ENCODE results near the gene DLEC1.
A peak's percentile ranks its signal among the peaks of the same experiment; 100 is the strongest.
"Not testable (repeated sequence)": the region's sequence is repeated elsewhere in the genome, so short reads cannot be mapped to it uniquely, and the experiment has no call there.

The DLEC1 gene

DNA sequence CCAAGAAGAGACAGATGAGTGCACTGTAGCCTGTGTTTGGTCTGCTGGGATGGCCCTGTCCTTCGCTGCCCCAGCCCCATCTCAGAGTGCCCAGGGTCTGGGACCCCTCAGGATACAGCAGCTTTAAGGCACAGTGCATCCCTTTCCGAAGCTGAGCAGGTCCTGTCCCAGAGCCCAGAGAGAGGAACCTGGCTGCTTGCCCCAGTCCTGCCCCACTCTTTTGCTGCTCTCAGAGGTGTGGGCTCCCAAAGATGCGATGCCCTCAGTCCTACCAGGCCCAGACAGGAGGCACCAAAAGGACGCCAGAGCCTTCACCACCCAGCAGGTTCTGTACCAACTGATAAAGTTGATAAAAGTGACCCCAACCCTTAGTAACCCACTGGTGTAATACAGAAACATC is 17.8 kb upstream of the DLEC1 start:
- H3K27ac Mint-ChIP-seq = no peak overlapping the region
- H3K4me1 Mint-ChIP-seq = peaks cover 24% of the 10 kb centered on the region
- H3K27me3 Mint-ChIP-seq = no peaks in the 10 kb centered on the region
- H3K36me3 Mint-ChIP-seq (ENCODE audit: low read depth) = peaks cover 9% of the 10 kb centered on the region
- H3K9me3 Mint-ChIP-seq = no peaks in the 10 kb centered on the region
- DNase-seq (no peak), ATAC-seq (no peak)
- H3K4me3 Mint-ChIP-seq = no peak overlapping the region

GRCh38 chr3:38022301-38022700 is 16.7 kb upstream of the DLEC1 start:
- H3K9me3 Mint-ChIP-seq = no peaks in the 10 kb centered on the region
- no peak overlapping the region for H3K27ac Mint-ChIP-seq
- no peaks in the 10 kb centered on the region for H3K27me3 Mint-ChIP-seq
- ATAC-seq = no peak
- peaks cover 24% of the 10 kb centered on the region for H3K4me1 Mint-ChIP-seq
- no peak for DNase-seq
- no peak overlapping the region for H3K4me3 Mint-ChIP-seq
- H3K36me3 Mint-ChIP-seq (ENCODE audit: low read depth) = peaks cover 2% of the 10 kb centered on the region

- Mint-ChIP-seq H3K9me3 (no peaks in the 10 kb centered on the region), H3K36me3 (ENCODE audit: low read depth) (no peaks in the 10 kb centered on the region), H3K4me1 (peaks cover 24% of the 10 kb centered on the region), H3K4me3 (peak overlapping the region; percentile 92), H3K27ac (no peak overlapping the region), H3K27me3 (peaks cover 4% of the 10 kb centered on the region)
- no peak for DNase-seq
- ATAC-seq = no peak
Measured at GRCh38 chr3:38022896-38023709, 15.9 kb upstream of the DLEC1 start.

GRCh38 chr3:38026856-38027255 is 12.2 kb upstream of the DLEC1 start:
- H3K9me3 Mint-ChIP-seq = no peaks in the 10 kb centered on the region
- ATAC-seq (no peak), DNase-seq (no peak)
- no peak overlapping the region for H3K4me3 Mint-ChIP-seq
- H3K27me3 Mint-ChIP-seq = peaks cover 16% of the 10 kb centered on the region
- H3K36me3 Mint-ChIP-seq (ENCODE audit: low read depth) = no peaks in the 10 kb centered on the region
- peaks cover 39% of the 10 kb centered on the region for H3K4me1 Mint-ChIP-seq
- H3K27ac Mint-ChIP-seq = no peak overlapping the region

GRCh38 chr3:38027466-38028465 is 11.2 kb upstream of the DLEC1 start:
- H3K9me3 Mint-ChIP-seq = no peaks in the 10 kb centered on the region
- H3K27ac Mint-ChIP-seq = no peak overlapping the region
- ATAC-seq (no peak), DNase-seq (no peak)
- H3K27me3 Mint-ChIP-seq = peaks cover 19% of the 10 kb centered on the region
- peaks cover 39% of the 10 kb centered on the region for H3K4me1 Mint-ChIP-seq
- H3K36me3 Mint-ChIP-seq (ENCODE audit: low read depth) = no peaks in the 10 kb centered on the region
- H3K4me3 Mint-ChIP-seq = peak overlapping the region; percentile 18

DNA sequence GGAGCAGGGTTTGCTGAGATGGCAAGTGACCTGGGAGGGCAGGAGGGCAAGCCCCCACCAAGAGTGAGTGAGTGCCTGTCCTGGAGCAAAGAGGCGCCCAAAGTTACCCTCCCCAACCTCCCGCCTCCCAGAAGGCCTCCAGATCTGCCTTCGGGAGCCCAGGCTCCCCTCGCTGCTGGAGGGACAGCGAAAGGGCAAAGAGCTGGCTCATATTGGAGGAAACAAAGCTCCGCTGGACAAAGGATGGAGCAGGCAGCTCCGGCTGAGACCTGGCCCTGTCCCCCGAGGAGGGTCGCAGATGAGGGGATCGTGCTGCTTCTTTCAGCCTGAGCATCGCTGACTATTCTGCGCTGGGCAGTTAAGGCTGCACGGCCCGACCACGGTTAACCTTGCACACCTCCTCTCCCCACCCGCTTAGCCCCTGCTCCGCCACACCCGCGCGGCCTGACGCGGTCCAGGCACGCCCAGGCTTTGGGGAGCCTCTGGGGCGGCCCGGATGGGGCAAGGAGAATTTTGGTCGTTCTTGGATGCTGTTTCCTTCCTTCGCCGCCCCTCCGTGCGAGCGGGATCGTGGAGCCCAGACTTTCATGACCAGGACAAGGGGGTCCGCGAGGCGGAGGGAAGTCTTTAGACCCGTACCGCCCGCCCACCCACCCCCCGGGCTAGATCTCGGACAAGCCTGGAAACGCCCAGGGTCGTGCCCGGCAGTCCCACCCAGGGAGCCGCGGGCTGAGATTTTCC is 10.2 kb upstream of the DLEC1 start:
- DNase-seq (no peak), ATAC-seq (no peak)
- no peaks in the 10 kb centered on the region for H3K9me3 Mint-ChIP-seq
- no peak overlapping the region for H3K27ac Mint-ChIP-seq
- H3K4me1 Mint-ChIP-seq = peaks cover 32% of the 10 kb centered on the region
- H3K36me3 Mint-ChIP-seq (ENCODE audit: low read depth) = no peaks in the 10 kb centered on the region
- H3K4me3 Mint-ChIP-seq = peak overlapping the region; percentile 18
- peaks cover 22% of the 10 kb centered on the region for H3K27me3 Mint-ChIP-seq

GRCh38 chr3:38029400-38030125 is 9.4 kb upstream of the DLEC1 start, which contains the start of gene PLCD1:
TSS of gene PLCD1 (minus strand) at chr3:38029642. CDS start at chr3:38029539, 103 bp downstream.
- DNase-seq = peak; percentile 35
- ATAC-seq = no peak
- peaks cover 28% of the 10 kb centered on the region for H3K4me1 Mint-ChIP-seq
- no peak within 1 kb of the TSS for H3K27ac Mint-ChIP-seq
- peaks cover 22% of the 10 kb centered on the region for H3K27me3 Mint-ChIP-seq
- H3K36me3 Mint-ChIP-seq (ENCODE audit: low read depth) = no peaks in the 10 kb centered on the region
- no peaks in the 10 kb centered on the region for H3K9me3 Mint-ChIP-seq
- H3K4me3 Mint-ChIP-seq = peak within 1 kb of the TSS; percentile 18

DNA sequence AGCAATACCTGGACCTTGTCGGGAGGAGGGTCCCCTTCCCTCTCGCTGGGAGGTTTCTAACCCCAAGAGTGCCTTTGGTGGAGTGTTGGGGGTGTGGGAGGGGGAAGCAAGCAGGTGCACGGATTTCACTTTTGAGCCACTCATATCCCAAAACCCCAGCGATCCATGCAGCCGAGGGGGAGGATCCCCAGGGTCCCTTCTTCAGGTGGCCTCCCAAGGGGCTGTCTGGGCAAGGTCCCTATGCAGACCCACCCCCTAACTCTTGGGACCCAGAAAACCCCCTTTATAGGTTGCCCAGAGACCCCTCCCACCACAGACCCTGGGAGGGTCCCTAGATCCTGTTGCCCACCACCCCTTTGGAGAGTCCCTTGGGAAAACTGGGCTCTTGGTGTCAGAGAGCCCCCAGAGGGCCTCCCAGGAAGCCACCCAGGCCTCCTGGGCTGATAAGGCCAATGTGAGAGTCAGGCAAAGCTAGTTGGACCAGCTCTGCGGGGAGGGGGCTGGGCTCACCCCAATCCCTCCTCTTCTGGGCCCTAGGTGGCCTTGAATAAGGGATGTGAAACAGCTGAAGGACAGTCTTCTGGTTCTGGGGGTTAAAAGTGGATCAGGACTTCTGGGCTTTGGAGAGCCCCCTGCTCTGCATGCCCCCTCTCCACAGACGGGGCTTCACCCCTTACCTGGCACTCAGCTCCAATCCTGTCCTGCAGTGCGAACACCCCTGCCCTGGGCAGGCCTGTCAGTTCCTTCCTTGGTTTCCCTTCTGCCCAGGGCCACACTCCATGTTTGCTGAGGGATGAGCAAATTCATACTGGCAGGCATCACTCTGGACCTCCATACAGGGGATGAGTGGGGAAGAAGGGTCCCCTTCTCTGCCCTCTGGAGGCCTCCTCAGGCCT is 8.6 kb upstream of the DLEC1 start:
- H3K27ac Mint-ChIP-seq = no peak overlapping the region
- peaks cover 22% of the 10 kb centered on the region for H3K4me1 Mint-ChIP-seq
- H3K27me3 Mint-ChIP-seq = peaks cover 22% of the 10 kb centered on the region
- DNase-seq = no peak
- no peak for ATAC-seq
- no peaks in the 10 kb centered on the region for H3K9me3 Mint-ChIP-seq
- no peak overlapping the region for H3K4me3 Mint-ChIP-seq
- no peaks in the 10 kb centered on the region for H3K36me3 Mint-ChIP-seq (ENCODE audit: low read depth)

DNA sequence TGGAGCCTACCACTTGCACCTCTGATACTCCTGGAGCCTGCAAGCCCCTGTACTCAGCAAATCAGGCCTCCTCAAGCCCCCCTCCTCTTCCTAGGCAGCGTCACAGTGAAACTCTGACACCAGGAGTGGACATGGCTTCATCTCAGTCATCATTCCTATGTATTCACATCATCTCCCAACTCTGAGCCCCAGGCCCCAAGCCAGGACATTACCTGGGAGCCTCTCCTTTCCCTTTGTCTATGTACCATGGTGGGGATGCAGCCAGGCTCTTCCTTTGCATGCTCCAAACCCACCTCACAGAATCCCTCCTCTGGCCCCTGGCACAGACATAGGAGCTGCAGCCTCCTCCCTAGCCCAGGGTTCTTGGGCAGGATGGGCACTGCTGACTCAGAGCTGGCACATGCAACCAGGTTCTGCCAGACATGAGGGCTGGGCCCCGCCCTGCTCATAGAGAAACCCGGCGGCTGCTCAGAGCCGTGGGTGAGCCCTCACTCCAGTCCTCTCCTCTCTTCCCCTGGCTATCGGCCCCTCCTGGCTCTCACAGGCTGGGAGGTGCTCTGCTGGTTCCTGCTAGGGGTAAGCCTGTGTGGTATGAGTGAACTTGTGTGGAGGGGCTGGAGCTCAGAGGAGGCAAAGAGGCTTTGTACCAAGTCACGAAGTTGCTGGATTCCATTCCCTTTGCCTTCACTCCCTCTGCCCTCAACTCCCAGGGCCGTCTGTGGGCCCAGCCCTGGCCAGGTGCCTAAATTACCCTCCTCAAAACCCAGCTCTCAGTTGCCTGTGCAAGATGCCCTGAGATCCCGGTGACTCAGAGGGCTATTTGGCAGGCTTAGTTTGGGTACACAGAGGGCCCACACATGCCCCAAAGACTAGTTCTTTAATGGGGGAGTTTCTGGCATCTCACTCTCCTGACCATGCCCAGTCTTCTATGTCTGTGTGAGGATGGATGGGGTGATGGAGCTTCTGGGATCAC is 7.7 kb upstream of the DLEC1 start:
- Mint-ChIP-seq H3K27me3 (peaks cover 22% of the 10 kb centered on the region), H3K36me3 (ENCODE audit: low read depth) (no peaks in the 10 kb centered on the region), H3K4me3 (no peak overlapping the region), H3K27ac (no peak overlapping the region), H3K4me1 (peaks cover 15% of the 10 kb centered on the region), H3K9me3 (no peaks in the 10 kb centered on the region)
- DNase-seq (peak; percentile 33), ATAC-seq (peak; percentile 73)

- Mint-ChIP-seq H3K9me3 (no peaks in the 10 kb centered on the region), H3K36me3 (ENCODE audit: low read depth) (no peaks in the 10 kb centered on the region), H3K4me1 (peaks cover 15% of the 10 kb centered on the region), H3K27me3 (peaks cover 22% of the 10 kb centered on the region), H3K27ac (no peak overlapping the region), H3K4me3 (no peak overlapping the region)
- no peak for DNase-seq
- no peak for ATAC-seq
Measured at GRCh38 chr3:38032328-38032865, 6.6 kb upstream of the DLEC1 start.

GRCh38 chr3:38033586-38033985 is 5.4 kb upstream of the DLEC1 start:
- not testable (repeated sequence) for H3K36me3 Mint-ChIP-seq (ENCODE audit: low read depth); ATAC-seq; H3K9me3 Mint-ChIP-seq; DNase-seq; H3K4me3 Mint-ChIP-seq; H3K27ac Mint-ChIP-seq
- H3K27me3 Mint-ChIP-seq = peaks cover 13% of the 10 kb centered on the region
- peaks cover 20% of the 10 kb centered on the region for H3K4me1 Mint-ChIP-seq

GRCh38 chr3:38034335-38034734 is 4.7 kb upstream of the DLEC1 start:
- H3K36me3 Mint-ChIP-seq (ENCODE audit: low read depth); ATAC-seq; H3K27ac Mint-ChIP-seq; H3K9me3 Mint-ChIP-seq; H3K4me3 Mint-ChIP-seq; DNase-seq: not testable (repeated sequence)
- H3K4me1 Mint-ChIP-seq = peaks cover 28% of the 10 kb centered on the region
- peaks cover 11% of the 10 kb centered on the region for H3K27me3 Mint-ChIP-seq

Measured in activated naive CD8-positive, alpha-beta T cell treated with anti-CD3 and anti-CD28 coated beads, Interleukin-2, amount 50 U/mL, for 24 hours (primary cell).